Skeletal muscle tissue (tissue), 4 donors: ENCODE measurements around the gene ORC1. TPM values are rescaled to one million over a fixed set of nuclear protein-coding genes. Genes with fewer than 3 reads are reported as not detected.

Source experiments
- H3K27ac ChIP-seq: one replicate; pipeline ENCODE4 v1.7.0; 2013; ENCODE audit warnings: mild to moderate bottlenecking, low read depth, low read length, inconsistent platforms
- H3K27me3 ChIP-seq, 3 donors: one replicate each; pipeline ENCODE4 v1.7.0; 2013; ENCODE audit warnings: low read length in 3 of 3; ENCODE audit not compliant: control insufficient read depth in 3 of 3, insufficient read depth in 3 of 3
- H3K36me3 ChIP-seq, 3 donors: one replicate each; pipeline ENCODE4 v1.7.0; 2013; ENCODE audit warnings: low read length in 3 of 3; ENCODE audit not compliant: control insufficient read depth in 3 of 3, insufficient read depth in 3 of 3
- H3K4me1 ChIP-seq, 3 donors: one replicate each; pipeline ENCODE4 v1.7.0; 2013; ENCODE audit warnings: low read length in 3 of 3, mild to moderate bottlenecking in 3 of 3; ENCODE audit not compliant: control insufficient read depth in 3 of 3, insufficient read depth in 3 of 3
- H3K4me3 ChIP-seq, 3 donors: one replicate each; pipeline ENCODE4 v1.7.0; 2013; ENCODE audit warnings: low read length in 3 of 3
- H3K9ac ChIP-seq, 3 donors: one replicate each; pipeline ENCODE4 v1.7.0; 2013; ENCODE audit warnings: low read length in 3 of 3, mild to moderate bottlenecking in 3 of 3, moderate library complexity in 2 of 3, low read depth in 1 of 3
- H3K9me3 ChIP-seq, 3 donors: one replicate each; pipeline ENCODE4 v1.7.0; 2013; ENCODE audit warnings: low read length in 3 of 3; ENCODE audit not compliant: control insufficient read depth in 3 of 3
- total RNA-seq: library from RNA; depleted of rRNA; stranded (reverse); fragments of >200 nt; gene quantifications from one replicate; pipeline ENCODE4 v1.2.3, GENCODE V29; 2014
- donor health status: Osteomylitis.

The ORC1 gene
- total RNA-seq, 1 donor from 2014 or later: 1.6 TPM

DNA sequence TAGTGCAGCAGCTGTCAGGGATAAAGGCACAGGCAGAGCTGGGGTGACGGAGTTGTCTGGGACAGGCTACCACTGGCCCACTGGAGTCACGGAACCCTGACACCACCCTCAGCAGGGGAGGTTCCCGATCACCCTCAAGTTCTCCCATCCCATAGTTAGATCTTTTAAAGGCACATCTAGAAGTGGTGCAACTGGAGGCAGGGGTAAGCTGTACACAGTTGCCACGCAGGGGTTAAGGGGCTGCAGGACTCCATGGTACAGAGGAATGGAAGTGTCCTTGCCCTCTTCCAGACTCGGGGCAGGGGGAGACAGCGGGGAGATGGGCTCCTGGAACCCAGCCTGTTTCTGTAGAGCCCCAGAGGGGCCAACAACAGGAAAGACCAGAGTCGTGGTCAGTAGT is 51.5 kb downstream of the ORC1 start:
- Histone ChIP-seq H3K4me1 (no peaks in the 10 kb centered on the region), H3K9ac (no peak overlapping the region), H3K27me3 (no peaks in the 10 kb centered on the region), H3K9me3 (no peaks in the 10 kb centered on the region), H3K36me3 (peaks cover 55 to 59% (median 55%) of the 10 kb centered on the region in 3 donors), H3K27ac (no peak overlapping the region), H3K4me3 (no peak overlapping the region)

DNA sequence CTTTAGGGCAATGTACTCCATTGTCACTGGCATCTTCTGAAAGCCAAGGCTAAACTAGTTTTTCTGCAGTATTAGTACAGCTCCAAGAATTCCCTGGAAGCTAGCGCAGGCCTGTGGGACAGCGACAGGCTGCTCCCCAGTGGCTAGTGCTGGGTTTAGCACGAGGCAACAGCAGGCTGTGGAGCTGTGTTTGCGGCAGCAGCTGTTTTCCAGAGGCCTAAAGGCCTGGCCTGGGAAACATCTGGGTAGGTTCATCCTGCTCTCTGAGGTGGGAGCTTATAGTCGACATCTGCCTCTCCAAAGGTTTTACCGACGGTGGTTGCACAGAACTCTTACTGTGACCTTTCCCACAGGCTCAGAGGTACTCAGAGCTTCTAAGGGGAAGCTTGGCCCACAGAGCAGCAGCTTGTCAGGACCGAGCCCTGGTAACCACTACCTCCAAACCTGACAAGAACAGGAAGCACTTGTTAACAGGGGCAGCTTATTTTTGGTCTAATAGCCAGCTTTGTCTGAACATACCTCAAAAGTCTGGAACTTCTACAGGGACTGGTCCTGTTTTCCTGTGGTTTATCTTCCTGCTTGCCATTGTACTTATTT is 55.4 kb downstream of the ORC1 start:
- Histone ChIP-seq H3K4me1 (no peaks in the 10 kb centered on the region), H3K4me3 (no peak overlapping the region), H3K9me3 (no peaks in the 10 kb centered on the region), H3K9ac (no peak overlapping the region), H3K27me3 (no peaks in the 10 kb centered on the region), H3K27ac (no peak overlapping the region), H3K36me3 (peaks cover 16 to 31% (median 29%) of the 10 kb centered on the region in 3 donors)

DNA sequence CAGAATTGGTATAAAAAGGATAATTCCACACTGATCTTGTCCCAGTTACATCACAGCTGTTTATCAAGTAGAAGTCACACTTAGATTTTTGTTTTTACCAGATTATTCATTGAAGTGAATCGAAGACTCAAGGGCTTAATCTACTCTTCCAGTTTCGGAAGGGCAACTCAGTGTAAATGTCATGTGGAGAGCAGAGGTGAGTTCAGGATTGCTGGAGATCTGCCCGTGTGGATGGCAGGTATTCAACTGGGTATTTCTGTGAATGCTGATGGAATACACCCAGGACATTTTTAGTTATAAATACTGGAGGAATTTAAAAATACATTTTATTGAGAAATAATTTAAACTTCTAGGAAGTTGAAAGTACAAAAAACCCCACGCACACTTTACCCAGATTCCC is 57.6 kb downstream of the ORC1 start:
- no peaks in the 10 kb centered on the region for H3K27me3 ChIP-seq
- H3K36me3 ChIP-seq: peaks cover 5 to 16% (median 15%) of the 10 kb centered on the region in 3 donors
- H3K4me1 ChIP-seq: no peaks in the 10 kb centered on the region
- no peak overlapping the region for H3K4me3 ChIP-seq
- H3K9ac ChIP-seq: no peak overlapping the region
- no peaks in the 10 kb centered on the region for H3K9me3 ChIP-seq
- H3K27ac ChIP-seq: no peak overlapping the region

DNA sequence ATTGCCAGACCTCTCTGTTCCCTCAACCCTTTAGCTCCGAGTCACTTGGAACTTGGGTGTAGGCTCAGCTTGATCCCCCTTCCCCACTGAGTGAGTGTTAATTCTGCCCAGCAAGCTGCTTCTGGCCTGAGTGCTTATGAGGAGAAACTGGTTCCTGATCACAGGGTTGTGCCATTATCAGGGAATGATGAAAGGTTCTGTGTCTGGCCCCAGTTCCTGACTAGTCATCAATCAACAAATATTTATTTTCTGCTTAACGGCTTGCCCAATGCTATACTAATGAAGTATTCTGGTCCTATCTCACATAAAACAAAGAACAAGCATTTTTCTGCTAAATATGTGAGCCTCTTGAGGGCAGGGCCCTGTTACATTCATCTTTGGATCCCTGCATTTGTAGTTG is 59.0 kb downstream of the ORC1 start:
- Histone ChIP-seq H3K9ac (no peak overlapping the region), H3K4me3 (no peak overlapping the region), H3K9me3 (no peaks in the 10 kb centered on the region), H3K36me3 (peaks cover 4 to 18% (median 13%) of the 10 kb centered on the region in 3 donors), H3K27ac (no peak overlapping the region), H3K27me3 (no peaks in the 10 kb centered on the region), H3K4me1 (no peaks in the 10 kb centered on the region)

DNA sequence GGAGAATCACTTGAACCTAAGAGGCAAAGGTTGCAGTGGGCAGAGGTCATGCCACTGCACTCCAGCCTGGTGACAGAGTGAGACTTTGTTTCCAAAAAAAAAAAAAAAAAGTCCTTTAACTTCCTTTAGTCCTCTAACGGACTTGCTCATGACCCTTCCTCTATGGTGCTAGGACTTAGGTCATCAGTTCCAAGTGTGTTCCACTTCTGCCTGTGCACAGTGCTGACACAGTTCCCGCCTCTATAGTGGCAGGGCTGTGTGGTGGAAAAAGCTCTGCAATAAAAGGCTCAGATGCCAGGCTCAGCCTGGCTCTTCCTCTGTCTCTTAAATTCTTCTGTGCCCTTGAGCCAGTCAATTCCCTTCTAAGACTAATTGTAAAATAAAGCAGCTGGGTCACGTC is 60.2 kb downstream of the ORC1 start:
- H3K9me3 ChIP-seq: no peaks in the 10 kb centered on the region
- H3K4me3 ChIP-seq: no peak overlapping the region
- H3K4me1 ChIP-seq: no peaks in the 10 kb centered on the region
- peaks cover 5 to 26% (median 25%) of the 10 kb centered on the region in 3 donors for H3K36me3 ChIP-seq
- H3K27ac ChIP-seq: no peak overlapping the region
- no peaks in the 10 kb centered on the region for H3K27me3 ChIP-seq
- H3K9ac ChIP-seq: no peak overlapping the region

DNA sequence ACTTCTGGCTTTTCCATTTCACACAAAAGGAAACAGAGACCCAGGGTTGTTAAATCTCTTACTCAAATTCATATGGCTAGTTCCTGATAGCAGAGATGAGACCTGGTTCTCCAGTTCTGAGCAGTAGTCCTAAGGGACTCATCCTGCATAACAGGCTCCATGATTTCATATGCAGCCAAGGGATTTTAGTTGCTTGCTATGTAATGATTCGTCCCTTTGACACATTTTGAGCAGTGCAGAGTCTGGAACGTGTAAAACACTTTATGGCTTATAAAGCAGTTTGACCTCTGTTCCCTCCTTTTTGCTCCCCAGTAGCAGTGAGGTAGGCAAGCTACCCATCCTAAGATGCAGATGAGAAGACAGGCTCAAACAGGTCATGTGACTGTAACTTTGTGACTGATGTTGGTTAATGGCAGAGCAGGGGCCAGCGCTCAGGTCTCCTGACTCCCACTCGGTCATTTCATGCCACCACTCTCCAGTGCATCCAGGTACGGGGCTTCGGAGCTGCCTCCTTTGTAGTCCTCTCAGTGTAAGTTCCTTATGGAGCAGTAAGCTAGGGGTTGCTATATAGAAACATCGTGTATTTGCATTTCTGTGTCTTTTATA is 62.5 kb downstream of the ORC1 start:
- Histone ChIP-seq H3K4me1 (no peaks in the 10 kb centered on the region), H3K27ac (no peak overlapping the region), H3K9me3 (no peaks in the 10 kb centered on the region), H3K4me3 (no peak overlapping the region), H3K9ac (no peak overlapping the region), H3K36me3 (peaks cover 12 to 33% (median 31%) of the 10 kb centered on the region in 3 donors), H3K27me3 (no peaks in the 10 kb centered on the region)

DNA sequence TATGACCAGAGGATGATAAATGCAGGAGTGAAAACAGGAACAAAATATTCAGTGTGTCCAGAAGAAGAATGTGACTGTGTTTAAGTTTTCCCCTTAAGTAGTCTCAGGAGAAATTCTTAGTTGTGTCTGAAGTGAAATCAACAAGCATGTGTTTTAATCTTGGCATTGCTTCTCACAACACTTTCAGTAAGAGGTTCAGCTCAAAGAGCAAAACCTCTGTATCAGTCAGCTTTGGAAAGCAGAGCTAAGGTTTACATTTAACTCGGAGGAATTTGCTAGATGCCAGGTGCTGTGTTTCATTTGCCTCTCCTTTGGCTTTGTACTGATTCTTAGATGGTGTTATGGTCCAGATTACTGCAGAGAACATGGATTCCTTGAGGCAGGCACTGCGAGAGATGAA is 66.8 kb downstream of the ORC1 start:
- H3K4me1 ChIP-seq: peaks cover 0 to 4% (median 0%) of the 10 kb centered on the region in 3 donors
- H3K4me3 ChIP-seq: no peak overlapping the region
- peaks cover 17 to 25% (median 24%) of the 10 kb centered on the region in 3 donors for H3K36me3 ChIP-seq
- no peaks in the 10 kb centered on the region for H3K9me3 ChIP-seq
- H3K27me3 ChIP-seq: no peaks in the 10 kb centered on the region
- H3K9ac ChIP-seq: no peak overlapping the region
- H3K27ac ChIP-seq: no peak overlapping the region

DNA sequence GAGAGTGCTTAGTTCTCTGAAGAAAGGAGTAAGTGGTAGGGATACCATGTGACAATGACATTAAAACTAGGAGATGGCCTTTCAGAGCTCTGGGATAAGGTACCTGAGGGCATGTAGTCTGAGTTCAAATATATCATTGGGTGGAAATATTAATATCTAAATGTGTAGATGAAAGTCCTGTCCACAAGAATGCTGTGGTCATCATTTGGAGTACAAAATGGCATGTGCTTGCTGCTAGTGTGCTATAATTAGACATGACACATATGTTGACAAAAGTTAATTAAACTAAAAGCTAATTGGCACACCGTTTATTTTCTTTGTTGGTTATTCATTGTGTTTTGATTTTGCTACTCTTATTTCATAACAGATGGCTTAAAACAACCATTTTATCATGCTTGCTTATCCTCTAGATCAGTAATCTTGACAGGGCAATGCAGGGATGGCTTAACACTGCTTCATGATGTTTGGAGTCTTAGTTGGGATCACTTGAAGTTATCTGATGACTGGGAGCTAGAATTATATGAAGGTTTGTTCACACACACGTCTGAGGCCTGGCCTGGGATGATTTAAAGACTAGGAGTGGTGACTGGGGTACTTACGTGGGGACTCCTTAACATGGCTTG is 69.2 kb downstream of the ORC1 start:
- no peak overlapping the region for H3K4me3 ChIP-seq
- peaks cover 0 to 4% (median 0%) of the 10 kb centered on the region in 3 donors for H3K4me1 ChIP-seq
- H3K9ac ChIP-seq: no peak overlapping the region
- H3K27me3 ChIP-seq: no peaks in the 10 kb centered on the region
- H3K27ac ChIP-seq: no peak overlapping the region
- H3K9me3 ChIP-seq: no peaks in the 10 kb centered on the region
- peaks cover 15 to 22% (median 17%) of the 10 kb centered on the region in 3 donors for H3K36me3 ChIP-seq

DNA sequence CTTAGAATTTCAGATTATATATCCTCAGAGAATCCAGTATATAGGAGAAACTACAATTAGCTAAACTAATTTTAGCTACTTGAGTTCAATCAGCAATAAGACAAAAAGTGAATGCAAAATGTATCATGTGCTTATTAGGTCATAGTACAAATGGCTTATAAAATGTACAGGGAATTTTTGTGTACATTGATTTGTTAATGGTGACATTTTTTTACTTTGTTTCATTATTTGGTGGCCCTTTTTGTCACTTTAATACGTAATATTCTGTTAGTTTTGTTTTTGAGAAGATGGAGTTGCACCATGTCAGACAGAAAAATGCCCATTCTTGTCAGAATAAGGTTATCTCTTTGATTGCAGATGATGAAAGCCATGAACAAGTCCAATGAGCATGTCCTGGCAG is 71.8 kb downstream of the ORC1 start:
- no peak overlapping the region for H3K4me3 ChIP-seq
- no peak overlapping the region for H3K27ac ChIP-seq
- no peaks in the 10 kb centered on the region for H3K9me3 ChIP-seq
- no peak overlapping the region for H3K9ac ChIP-seq
- no peaks in the 10 kb centered on the region for H3K27me3 ChIP-seq
- peaks cover 0 to 4% (median 0%) of the 10 kb centered on the region in 3 donors for H3K4me1 ChIP-seq
- peaks cover 3 to 7% (median 6%) of the 10 kb centered on the region in 3 donors for H3K36me3 ChIP-seq

DNA sequence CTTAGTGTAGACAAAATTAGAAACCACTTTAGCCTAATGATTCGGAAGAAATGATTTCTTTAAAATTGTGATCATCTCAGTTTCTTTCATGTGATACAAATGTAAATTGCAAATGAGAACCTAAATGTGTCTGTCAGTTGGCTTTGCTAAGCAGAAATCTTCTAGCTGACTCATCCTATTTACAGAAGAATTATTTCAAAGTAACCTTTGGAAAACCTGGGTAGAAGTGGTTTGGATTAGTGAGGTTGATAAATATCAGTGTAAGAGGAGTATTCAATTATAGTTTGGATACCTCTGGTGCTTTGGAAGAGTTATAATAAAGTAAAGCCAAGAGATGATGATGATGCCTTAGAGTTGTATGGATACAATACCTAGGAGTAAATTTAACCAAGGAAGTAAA is 75.6 kb downstream of the ORC1 start:
- Histone ChIP-seq H3K27me3 (no peaks in the 10 kb centered on the region), H3K27ac (no peak overlapping the region), H3K36me3 (peaks cover 0 to 4% (median 3%) of the 10 kb centered on the region in 3 donors), H3K4me1 (no peaks in the 10 kb centered on the region), H3K9ac (no peak overlapping the region), H3K4me3 (no peak overlapping the region), H3K9me3 (no peaks in the 10 kb centered on the region)
